ENCODE data around the gene CARD8. TPM values are rescaled to one million over a fixed set of nuclear protein-coding genes. Genes with fewer than 3 reads are reported as not detected.
A peak's percentile ranks its signal among the peaks of the same experiment; 100 is the strongest.

CARD8 gene
- total RNA-seq, 1 experiment from 2014 or later = 23.0 TPM

GRCh38 chr19:48218997-48219396 is 36.7 kb downstream of the CARD8 start:
- ATAC-seq (no peak), DNase-seq (ENCODE audit: low spot score) (no peak)
- Mint-ChIP-seq H3K27me3 (ENCODE audit: low read depth) (no peaks in the 10 kb centered on the region), H3K4me3 (no peak overlapping the region), H3K9me3 (no peaks in the 10 kb centered on the region), H3K27ac (peak overlapping the region; percentile 22; the same call in 1 of the 2 replicates), H3K4me1 (peaks cover 7% of the 10 kb centered on the region), H3K36me3 (no peaks in the 10 kb centered on the region)
- ChIA-PET POLR2A (no interaction called here), CTCF (interaction anchor here (0.6 to 1.3 kb wide), 7 partner anchors 15 to 989 kb away, joined by 3 to 6 read pairs (median 4); partner anchors contain the start of gene CARD8)
- TF ChIP-seq ZNF671 (CRISPR knock-in tag; IDR thresholded peaks at IDR 0.05) = no peak
- no peak for TF ChIP-seq PRRX2 (CRISPR knock-in tag; IDR thresholded peaks at IDR 0.05)
- no peak for TF ChIP-seq ZMAT4 (CRISPR knock-in tag; IDR thresholded peaks at IDR 0.05)
- no peak for TF ChIP-seq AFF4 (CRISPR knock-in tag; IDR thresholded peaks at IDR 0.05; ENCODE audit: borderline replicate concordance)

GRCh38 chr19:48216933-48217332 is 38.8 kb downstream of the CARD8 start:
- peak; percentile 84 for ATAC-seq
- no peaks in the 10 kb centered on the region for H3K9me3 Mint-ChIP-seq
- H3K27ac Mint-ChIP-seq = no peak overlapping the region
- TF ChIP-seq CTCF (IDR thresholded peaks at IDR 0.05) (peak; percentile 61), ERG (CRISPR knock-in tag; IDR thresholded peaks at IDR 0.05) (no peak), PRDM15 (CRISPR knock-in tag; IDR thresholded peaks at IDR 0.05) (no peak), ATF2 (CRISPR knock-in tag; IDR thresholded peaks at IDR 0.05; ENCODE audit: borderline replicate concordance, low read depth) (no peak), FOXK1 (CRISPR knock-in tag; IDR thresholded peaks at IDR 0.05) (peak; percentile 54; the same call in 1 of the 2 replicates), ZNF138 (CRISPR knock-in tag; conservative IDR thresholded peaks at IDR 0.05) (no peak), RELA (CRISPR knock-in tag; IDR thresholded peaks at IDR 0.05; ENCODE audit: borderline replicate concordance) (no peak), ZNF121 (CRISPR knock-in tag; IDR thresholded peaks at IDR 0.05) (peak; percentile 44; the same call in 1 of the 2 replicates), PREB (CRISPR knock-in tag; IDR thresholded peaks at IDR 0.05; ENCODE audit: borderline replicate concordance) (no peak)
- no peak overlapping the region for H3K4me3 Mint-ChIP-seq
- POLR2A ChIA-PET = interaction anchor here (0.6 kb wide), 1 partner anchor 150 kb away, joined by 4 read pairs; no protein-coding TSS in a partner anchor
- H3K36me3 Mint-ChIP-seq = no peaks in the 10 kb centered on the region
- H3K27me3 Mint-ChIP-seq (ENCODE audit: low read depth) = no peaks in the 10 kb centered on the region
- DNase-seq (ENCODE audit: low spot score) = peak; percentile 71
- CTCF ChIA-PET = interaction anchor here (0.5 to 3.2 kb wide), 15 partner anchors 9 to 329 kb away, joined by 3 to 36 read pairs (median 4); partner anchors contain the start of genes CARD8 and ZNF114
- peaks cover 7% of the 10 kb centered on the region for H3K4me1 Mint-ChIP-seq
